K562 (cell line): ENCODE results near the gene ROR2. TPM values are rescaled to one million over a fixed set of nuclear protein-coding genes. Genes with fewer than 3 reads are reported as not detected.

Experiments
- BHLHE40 ChIP-seq: IDR thresholded peaks from 2 replicates; pipeline ENCODE4 v1.6.1; 2011; ENCODE audit warnings: low read length, improper control_type of control experiment
- C11orf30 ChIP-seq: fragments of 450-650 bp; IDR thresholded peaks from 2 replicates; pipeline ENCODE4 v1.6.1; 2016; ENCODE audit warnings: low read depth, mild to moderate bottlenecking
- CBFA2T3 ChIP-seq: fragments of 450-650 bp; IDR thresholded peaks from 2 replicates; pipeline ENCODE4 v1.6.1; 2017
- CSDE1 ChIP-seq, 2 experiments: fragments of 450-650 bp; IDR thresholded peaks; 2 replicates each; pipeline ENCODE4 v1.6.1; 2016; ENCODE audit warnings: mild to moderate bottlenecking in 1 of 2
- CXXC5 ChIP-seq: fragments of 250-450 bp; sonication (Bioruptor Pico); IDR thresholded peaks from 2 replicates; pipeline ENCODE4 v1.8.0; 2022; ENCODE audit warnings: inconsistent platforms, mild to moderate bottlenecking, moderate library complexity
- DDX20 ChIP-seq: fragments of 450-650 bp; IDR thresholded peaks from 2 replicates; pipeline ENCODE4 v1.6.1; 2016; ENCODE audit warnings: missing genetic modification characterization, low read depth, mild to moderate bottlenecking, missing compliant biosample characterization, moderate library complexity
- DMBX1 ChIP-seq: fragments of 250-450 bp; sonication (Bioruptor Pico); IDR thresholded peaks from 2 replicates; pipeline ENCODE4 v1.8.0; 2022; ENCODE audit warnings: inconsistent platforms, mild to moderate bottlenecking, moderate library complexity, borderline replicate concordance
- DNMT1 ChIP-seq: fragments of 450-650 bp; IDR thresholded peaks from 2 replicates; pipeline ENCODE4 v1.6.1; 2016; ENCODE audit warnings: antibody characterized with exemption, mild to moderate bottlenecking
- HEY1 ChIP-seq: fragments of 250-450 bp; sonication (Bioruptor Pico); IDR thresholded peaks from 2 replicates; pipeline ENCODE4 v1.5.0; 2020; ENCODE audit warnings: mild to moderate bottlenecking, moderate library complexity, borderline replicate concordance
- HMGN3 ChIP-seq: IDR thresholded peaks from 2 replicates; pipeline ENCODE4 v1.6.1; 2011; ENCODE audit warnings: borderline replicate concordance, low read depth, mild to moderate bottlenecking, mixed read lengths, low read length; ENCODE audit not compliant: insufficient read length; ENCODE audit errors: extremely low read depth
- JUNB ChIP-seq: fragments of 450-650 bp; formaldehyde crosslinking; conservative IDR thresholded peaks from 2 replicates; pipeline ENCODE4 v1.4.0; 2020; ENCODE audit warnings: mild to moderate bottlenecking
- L3MBTL2 ChIP-seq: fragments of 450-650 bp; IDR thresholded peaks from 2 replicates; pipeline ENCODE4 v1.6.1; 2016; ENCODE audit warnings: mild to moderate bottlenecking, moderate library complexity
- NCOA1 ChIP-seq: fragments of 450-650 bp; IDR thresholded peaks from 2 replicates; pipeline ENCODE4 v1.6.1; 2016; ENCODE audit warnings: low read depth
- NR4A1 ChIP-seq, 2 experiments: fragments of 250-450 bp in 1 of 2; fragments of 450-650 bp in 1 of 2; sonication (Bioruptor Pico) in 1 of 2; IDR thresholded peaks; 2 replicates each; pipeline versions ENCODE4 v1.4.0 to v1.6.1; 2016 to 2020; ENCODE audit warnings: mild to moderate bottlenecking in 2 of 2, missing compliant biosample characterization in 1 of 2, missing genetic modification characterization in 1 of 2, moderate library complexity in 1 of 2
- POLR3G ChIP-seq: IDR thresholded peaks from 2 replicates; pipeline ENCODE4 v1.6.1; 2011; ENCODE audit not compliant: insufficient read length, insufficient replicate concordance; ENCODE audit errors: extremely low read depth
- PTTG1 ChIP-seq: fragments of 450-650 bp; IDR thresholded peaks from 2 replicates; pipeline ENCODE4 v1.6.1; 2016; ENCODE audit warnings: low read depth, mild to moderate bottlenecking, missing genetic modification characterization, missing compliant biosample characterization
- PYGO2 ChIP-seq: fragments of 450-650 bp; IDR thresholded peaks from 2 replicates; pipeline ENCODE4 v1.6.1; 2016; ENCODE audit warnings: mild to moderate bottlenecking, missing genetic modification characterization, moderate library complexity, missing compliant biosample characterization
- RBM22 ChIP-seq: fragments of 200-400 bp; formaldehyde crosslinking; IDR thresholded peaks from 2 replicates; pipeline ENCODE4 v1.6.1; 2018; ENCODE audit warnings: low read length, low read depth; ENCODE audit not compliant: poor library complexity, severe bottlenecking
- RBM25 ChIP-seq: fragments of 200-400 bp; formaldehyde crosslinking; IDR thresholded peaks from 2 replicates; pipeline ENCODE4 v1.6.1; 2018; ENCODE audit warnings: low read length, low read depth, moderate library complexity; ENCODE audit not compliant: severe bottlenecking
- XRCC5 ChIP-seq: fragments of 200-400 bp; formaldehyde crosslinking; IDR thresholded peaks from 2 replicates; pipeline ENCODE4 v1.6.1; 2017; ENCODE audit warnings: low read depth, mild to moderate bottlenecking, low read length
- ZBTB7A ChIP-seq: IDR thresholded peaks from 2 replicates; pipeline ENCODE4 v1.6.1; 2011; ENCODE audit warnings: low read depth, mild to moderate bottlenecking, low read length, moderate library complexity, borderline replicate concordance; ENCODE audit not compliant: control insufficient read depth
- ZC3H11A ChIP-seq: IDR thresholded peaks from 2 replicates; pipeline ENCODE4 v1.6.1; 2012; ENCODE audit warnings: low read depth, low read length, improper control_type of control experiment
- ZFX ChIP-seq: sonication (generic); formaldehyde crosslinking; IDR thresholded peaks from 2 replicates; pipeline ENCODE4 v1.8.0; 2022; ENCODE audit warnings: mild to moderate bottlenecking, missing genetic modification reagents, moderate library complexity
- ZNF224 ChIP-seq: sonication (generic); formaldehyde crosslinking; IDR thresholded peaks from 2 replicates; pipeline ENCODE4 v1.8.0; 2022; ENCODE audit warnings: mild to moderate bottlenecking, missing genetic modification reagents
- ZNF282 ChIP-seq: sonication (generic); formaldehyde crosslinking; IDR thresholded peaks from 2 replicates; pipeline ENCODE4 v1.8.1; 2023; ENCODE audit warnings: missing genetic modification reagents
- ZNF316 ChIP-seq: fragments of 450-650 bp; IDR thresholded peaks from 2 replicates; pipeline ENCODE4 v1.6.1; 2016
- ZSCAN29 ChIP-seq: fragments of 450-650 bp; IDR thresholded peaks from 2 replicates; pipeline ENCODE4 v1.6.1; 2017
- polyA plus RNA-seq, 8 experiments: library from polyadenylated mRNA; depleted of rRNA in 4 of 8; stranded (reverse) in 5 of 8; unstranded in 3 of 8; fragments of >200 nt; fragmentation: Nextera tagmentation in 2 of 8; fragmentation: Illumina TruSeq in 1 of 8; extraction: Ambion mirVana in 2 of 8; extraction: Trizol in 1 of 8; gene quantifications; 2 replicates each; pipeline versions ENCODE4 v1.2.1 to v1.2.3, GENCODE V29; 2011 to 2014; ENCODE audit warnings: inconsistent platforms in 1 of 8, missing spikeins in 1 of 8
- total RNA-seq, 7 experiments: library from RNA; depleted of rRNA in 6 of 7; stranded (reverse); fragments of >200 nt in 6 of 7; fragmentation: Illumina TruSeq in 2 of 7; extraction: Trizol in 2 of 7; gene quantifications; 2 replicates each; pipeline versions ENCODE4 v1.2.1 to v1.2.3, GENCODE V29; 2011 to 2021; ENCODE audit warnings: low replicate concordance in 1 of 7
- TF ChIP-seq, protein P1 (sequence below): fragments of 450-650 bp; IDR thresholded peaks from 2 replicates; pipeline ENCODE4 v1.6.1; 2016; ENCODE audit warnings: low read depth, mild to moderate bottlenecking, moderate library complexity
- TF ChIP-seq, protein P2 (sequence below), 2 experiments: fragments of 250-450 bp in 1 of 2; fragments of 450-650 bp in 1 of 2; sonication (Bioruptor Pico) in 1 of 2; IDR thresholded peaks; 2 replicates each; pipeline versions ENCODE4 v1.6.1 to v1.8.0; 2016 to 2021; ENCODE audit warnings: mild to moderate bottlenecking in 2 of 2, moderate library complexity in 2 of 2, missing compliant biosample characterization in 1 of 2, missing genetic modification characterization in 1 of 2
- TF ChIP-seq, protein P3 (sequence below): fragments of 450-650 bp; IDR thresholded peaks from 2 replicates; pipeline ENCODE4 v1.6.1; 2016

ROR2 gene
- total and polyA plus RNA-seq, 9 of the 15 experiments (the other 6 are each of a cell fraction or from before 2014, with no cell fraction given): 5.6 to 33.8 (median 15.3) TPM

DNA sequence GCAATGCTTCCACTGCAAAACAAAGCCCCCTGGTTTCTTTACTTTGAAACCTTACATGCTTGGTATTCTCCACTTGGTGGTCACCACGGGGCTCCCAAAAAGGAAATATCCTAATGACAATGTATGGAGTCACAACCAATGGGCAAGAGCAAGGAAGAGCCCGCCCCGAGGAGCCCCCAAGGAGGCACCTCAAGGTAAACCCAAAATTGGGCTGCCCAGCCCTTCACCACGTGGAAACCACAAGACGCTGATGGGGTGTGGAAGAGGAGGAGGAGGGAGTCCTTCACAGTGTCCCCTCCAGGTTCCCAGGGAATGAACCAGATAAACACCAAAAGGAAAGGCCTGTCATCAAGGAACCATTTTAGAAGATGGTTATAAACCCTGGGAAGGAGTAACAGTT lies 3.8 kb downstream of the ROR2 start (continued):
- no peak for TF ChIP-seq RBM25
- TF ChIP-seq POLR3G: no peak
- no peak for TF ChIP-seq HMGN3
- TF ChIP-seq ZNF316: no peak
- TF ChIP-seq CXXC5: 0 out of 2 replicates have a peak, but pooled peaks have one; percentile 22
- peak; percentile 58 for TF ChIP-seq L3MBTL2
- no peak for TF ChIP-seq ZNF224 (CRISPR knock-in tag)
- TF ChIP-seq CSDE1 (IDR thresholded peaks at IDR 0.05): no peak
- no peak for TF ChIP-seq NCOA1
- no peak for TF ChIP-seq BHLHE40
- TF ChIP-seq ZSCAN29: no peak
- TF ChIP-seq PTTG1 (tag): no peak
- TF ChIP-seq DNMT1: no peak
- no peak for TF ChIP-seq XRCC5
- no peak for TF ChIP-seq C11orf30
- TF ChIP-seq JUNB (CRISPR knock-in tag): no peak
- TF ChIP-seq RBM22: no peak
- TF ChIP-seq NR4A1 (CRISPR knock-in tag; IDR thresholded peaks at IDR 0.05): no peak
- TF ChIP-seq NR4A1 (tag; IDR thresholded peaks at IDR 0.05): no peak; the same call in 1 of the 2 replicates
- no peak for TF ChIP-seq ZNF282 (CRISPR knock-in tag)
- TF ChIP-seq ZC3H11A: no peak
- TF ChIP-seq DDX20 (tag): no peak
- no peak for TF ChIP-seq ZFX (CRISPR knock-in tag)
- TF ChIP-seq, protein P1, sequence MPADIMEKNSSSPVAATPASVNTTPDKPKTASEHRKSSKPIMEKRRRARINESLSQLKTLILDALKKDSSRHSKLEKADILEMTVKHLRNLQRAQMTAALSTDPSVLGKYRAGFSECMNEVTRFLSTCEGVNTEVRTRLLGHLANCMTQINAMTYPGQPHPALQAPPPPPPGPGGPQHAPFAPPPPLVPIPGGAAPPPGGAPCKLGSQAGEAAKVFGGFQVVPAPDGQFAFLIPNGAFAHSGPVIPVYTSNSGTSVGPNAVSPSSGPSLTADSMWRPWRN: no peak
- TF ChIP-seq DMBX1 (CRISPR knock-in tag): no peak
- no peak for TF ChIP-seq HEY1 (CRISPR knock-in tag)
- no peak for TF ChIP-seq PYGO2 (tag)
- TF ChIP-seq, protein P2, sequence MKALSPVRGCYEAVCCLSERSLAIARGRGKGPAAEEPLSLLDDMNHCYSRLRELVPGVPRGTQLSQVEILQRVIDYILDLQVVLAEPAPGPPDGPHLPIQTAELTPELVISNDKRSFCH (CRISPR knock-in tag; IDR thresholded peaks at IDR 0.05): no peak
- TF ChIP-seq, protein P2 (tag; IDR thresholded peaks at IDR 0.05): no peak
- TF ChIP-seq ZBTB7A: 0 out of 2 replicates have a peak, but pooled peaks have one; percentile 15
- TF ChIP-seq, protein P3, sequence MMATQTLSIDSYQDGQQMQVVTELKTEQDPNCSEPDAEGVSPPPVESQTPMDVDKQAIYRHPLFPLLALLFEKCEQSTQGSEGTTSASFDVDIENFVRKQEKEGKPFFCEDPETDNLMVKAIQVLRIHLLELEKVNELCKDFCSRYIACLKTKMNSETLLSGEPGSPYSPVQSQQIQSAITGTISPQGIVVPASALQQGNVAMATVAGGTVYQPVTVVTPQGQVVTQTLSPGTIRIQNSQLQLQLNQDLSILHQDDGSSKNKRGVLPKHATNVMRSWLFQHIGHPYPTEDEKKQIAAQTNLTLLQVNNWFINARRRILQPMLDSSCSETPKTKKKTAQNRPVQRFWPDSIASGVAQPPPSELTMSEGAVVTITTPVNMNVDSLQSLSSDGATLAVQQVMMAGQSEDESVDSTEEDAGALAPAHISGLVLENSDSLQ: no peak
- no peak for TF ChIP-seq CBFA2T3
